Measurements from ENCODE around the gene HHIPL1. TPM values are rescaled to one million over a fixed set of nuclear protein-coding genes. Genes with fewer than 3 reads are reported as not detected.

Gene HHIPL1
- total RNA-seq, 6 donors from 2014 or later: 0.61 to 2.2 (median 1.3) TPM

GRCh38 chr14:99645545-99646505, 896 bp downstream of the HHIPL1 start:
- peaks cover 0 to 6% (median 3%) of the 10 kb centered on the region in 4 donors for H3K27me3 ChIP-seq
- no peak overlapping the region for H3K27ac ChIP-seq
- TF ChIP-seq EP300 (IDR thresholded peaks at IDR 0.05) (no peak), POLR2A (IDR thresholded peaks at IDR 0.05) (no peak), POLR2AphosphoS5 (IDR thresholded peaks at IDR 0.05) (no peak)
- TF ChIP-seq, protein P1, sequence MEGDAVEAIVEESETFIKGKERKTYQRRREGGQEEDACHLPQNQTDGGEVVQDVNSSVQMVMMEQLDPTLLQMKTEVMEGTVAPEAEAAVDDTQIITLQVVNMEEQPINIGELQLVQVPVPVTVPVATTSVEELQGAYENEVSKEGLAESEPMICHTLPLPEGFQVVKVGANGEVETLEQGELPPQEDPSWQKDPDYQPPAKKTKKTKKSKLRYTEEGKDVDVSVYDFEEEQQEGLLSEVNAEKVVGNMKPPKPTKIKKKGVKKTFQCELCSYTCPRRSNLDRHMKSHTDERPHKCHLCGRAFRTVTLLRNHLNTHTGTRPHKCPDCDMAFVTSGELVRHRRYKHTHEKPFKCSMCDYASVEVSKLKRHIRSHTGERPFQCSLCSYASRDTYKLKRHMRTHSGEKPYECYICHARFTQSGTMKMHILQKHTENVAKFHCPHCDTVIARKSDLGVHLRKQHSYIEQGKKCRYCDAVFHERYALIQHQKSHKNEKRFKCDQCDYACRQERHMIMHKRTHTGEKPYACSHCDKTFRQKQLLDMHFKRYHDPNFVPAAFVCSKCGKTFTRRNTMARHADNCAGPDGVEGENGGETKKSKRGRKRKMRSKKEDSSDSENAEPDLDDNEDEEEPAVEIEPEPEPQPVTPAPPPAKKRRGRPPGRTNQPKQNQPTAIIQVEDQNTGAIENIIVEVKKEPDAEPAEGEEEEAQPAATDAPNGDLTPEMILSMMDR (IDR thresholded peaks at IDR 0.05): no peak
- DNase-seq: no peak
- no peaks in the 10 kb centered on the region for H3K36me3 ChIP-seq
- H3K4me3 ChIP-seq: peak overlapping the region in 3 of 4 donors; percentile 46 to 57 (median 55)
- H3K9me3 ChIP-seq: no peaks in the 10 kb centered on the region
- no peak for ATAC-seq (ENCODE audit: low FRiP score in 2 of 2)
- 48 to 50% methylated on average over 8 to 24 of the region's 32 CpGs for WGBS, 2 donors
- H3K4me1 ChIP-seq: peaks cover 6 to 16% (median 11%) of the 10 kb centered on the region in 4 donors

GRCh38 chr14:99647411-99647810, 2.5 kb downstream of the HHIPL1 start:
- DNase-seq (no peak), ATAC-seq (ENCODE audit: low FRiP score in 2 of 2) (peak in 1 of 2 donors; percentile 78)
- Histone ChIP-seq H3K9me3 (no peaks in the 10 kb centered on the region), H3K27me3 (peaks cover 0 to 6% (median 3%) of the 10 kb centered on the region in 4 donors), H3K27ac (no peak overlapping the region), H3K4me1 (peaks cover 6 to 16% (median 11%) of the 10 kb centered on the region in 4 donors), H3K36me3 (no peaks in the 10 kb centered on the region), H3K4me3 (no peak overlapping the region)
- WGBS, 2 donors: 63 to 86% methylated on average over 1 to 7 of the region's 7 CpGs
- TF ChIP-seq EP300 (IDR thresholded peaks at IDR 0.05): no peak
- TF ChIP-seq POLR2A (IDR thresholded peaks at IDR 0.05): no peak
- no peak for TF ChIP-seq POLR2AphosphoS5 (IDR thresholded peaks at IDR 0.05)
- TF ChIP-seq, protein P1 (IDR thresholded peaks at IDR 0.05): no peak

- peaks cover 0 to 6% (median 3%) of the 10 kb centered on the region in 4 donors for H3K27me3 ChIP-seq
- no peak overlapping the region for H3K4me3 ChIP-seq
- DNase-seq: no peak
- no peaks in the 10 kb centered on the region for H3K9me3 ChIP-seq
- 82 to 87% methylated on average over 8 of the region's 8 CpGs for WGBS, 2 donors
- no peaks in the 10 kb centered on the region for H3K36me3 ChIP-seq
- no peak overlapping the region for H3K27ac ChIP-seq
- no peak for ATAC-seq (ENCODE audit: low FRiP score in 2 of 2)
- TF ChIP-seq, protein P1 (IDR thresholded peaks at IDR 0.05): no peak
- no peak for TF ChIP-seq POLR2A (IDR thresholded peaks at IDR 0.05)
- no peak for TF ChIP-seq EP300 (IDR thresholded peaks at IDR 0.05)
- no peak for TF ChIP-seq POLR2AphosphoS5 (IDR thresholded peaks at IDR 0.05)
- H3K4me1 ChIP-seq: peaks cover 6 to 16% (median 11%) of the 10 kb centered on the region in 4 donors
Measured at GRCh38 chr14:99648027-99648784, 3.3 kb downstream of the HHIPL1 start.

- Histone ChIP-seq H3K36me3 (no peaks in the 10 kb centered on the region), H3K4me1 (peaks cover 6 to 16% (median 11%) of the 10 kb centered on the region in 4 donors), H3K9me3 (no peaks in the 10 kb centered on the region), H3K27ac (no peak overlapping the region), H3K27me3 (peaks cover 0 to 6% (median 3%) of the 10 kb centered on the region in 4 donors), H3K4me3 (no peak overlapping the region)
- 78 to 81% methylated on average over 8 of the region's 8 CpGs for WGBS, 2 donors
- no peak for DNase-seq
- ATAC-seq (ENCODE audit: low FRiP score in 2 of 2): no peak
- no peak for TF ChIP-seq POLR2AphosphoS5 (IDR thresholded peaks at IDR 0.05)
- TF ChIP-seq, protein P1 (IDR thresholded peaks at IDR 0.05): no peak
Measured at GRCh38 chr14:99649219-99649618, 4.3 kb downstream of the HHIPL1 start.
